Natural killer cell treated with Interleukin-12 subunit alpha and Interleukin-12 subunit beta and Interleukin-15 and Interleukin-18, amount 100 ng/mL, for 72 hours (primary cell): ENCODE data around the gene RTEL1. TPM values are rescaled to one million over a fixed set of nuclear protein-coding genes. Genes with fewer than 3 reads are reported as not detected.
A peak's percentile ranks its signal among the peaks of the same experiment; 100 is the strongest.
"Not testable (repeated sequence)": the region's sequence is repeated elsewhere in the genome, so short reads cannot be mapped to it uniquely, and the experiment has no call there.

Source experiments
- ATAC-seq, 2 donors: fragments of 150-1000 bp; cut with Tn5 transposase in 1 of 2; sonication (Bioruptor Pico), chemical (Tn5 transposase) in 1 of 2; 2 replicates each; pipeline ENCODE4 v1.10.0; 2021
- DNase-seq: peaks from one replicate; pipeline ENCODE4 v3.0.0; 2022; ENCODE audit warnings: low spot score
- H3K27ac Mint-ChIP-seq, 2 donors: 1 replicate in 1 of 2; 2 replicates in 1 of 2; pipeline ENCODE4 v1.8.0; 2022; ENCODE audit warnings: mixed read lengths in 2 of 2, mild to moderate bottlenecking in 1 of 2, moderate library complexity in 1 of 2
- H3K27me3 Mint-ChIP-seq, 2 donors: 1 replicate in 1 of 2; 2 replicates in 1 of 2; pipeline ENCODE4 v1.8.0; 2022; ENCODE audit warnings: mixed read lengths in 2 of 2
- H3K36me3 Mint-ChIP-seq: one replicate; pipeline ENCODE4 v1.8.0; 2022; ENCODE audit warnings: mixed read lengths
- H3K4me1 Mint-ChIP-seq, 2 donors: 1 replicate in 1 of 2; 2 replicates in 1 of 2; pipeline ENCODE4 v1.8.0; 2022; ENCODE audit warnings: low read depth in 2 of 2, mixed read lengths in 2 of 2, mild to moderate bottlenecking in 1 of 2
- H3K4me3 Mint-ChIP-seq: one replicate; pipeline ENCODE4 v1.8.0; 2022; ENCODE audit warnings: mixed read lengths
- H3K9me3 Mint-ChIP-seq: 2 replicates; pipeline ENCODE4 v1.8.0; 2022; ENCODE audit warnings: mixed read lengths
- total RNA-seq, 2 donors: library from RNA; stranded (reverse); gene quantifications; one replicate each; pipeline ENCODE4 v1.2.3, GENCODE V29; 2022

Gene RTEL1
- total RNA-seq, 2 donors from 2014 or later: 32.3 to 76.9 TPM

GRCh38 chr20:63704749-63705117 is 46.6 kb downstream of the RTEL1 start:
- Mint-ChIP-seq H3K4me3 (peak overlapping the region; percentile 20), H3K27ac (peak overlapping the region in 1 of 2 donors; percentile 41), H3K36me3 (no peaks in the 10 kb centered on the region), H3K9me3 (no peaks in the 10 kb centered on the region), H3K4me1 (peaks cover 18 to 19% of the 10 kb centered on the region in 2 donors), H3K27me3 (no peaks in the 10 kb centered on the region)
- no peak for ATAC-seq
- no peak for DNase-seq

DNA sequence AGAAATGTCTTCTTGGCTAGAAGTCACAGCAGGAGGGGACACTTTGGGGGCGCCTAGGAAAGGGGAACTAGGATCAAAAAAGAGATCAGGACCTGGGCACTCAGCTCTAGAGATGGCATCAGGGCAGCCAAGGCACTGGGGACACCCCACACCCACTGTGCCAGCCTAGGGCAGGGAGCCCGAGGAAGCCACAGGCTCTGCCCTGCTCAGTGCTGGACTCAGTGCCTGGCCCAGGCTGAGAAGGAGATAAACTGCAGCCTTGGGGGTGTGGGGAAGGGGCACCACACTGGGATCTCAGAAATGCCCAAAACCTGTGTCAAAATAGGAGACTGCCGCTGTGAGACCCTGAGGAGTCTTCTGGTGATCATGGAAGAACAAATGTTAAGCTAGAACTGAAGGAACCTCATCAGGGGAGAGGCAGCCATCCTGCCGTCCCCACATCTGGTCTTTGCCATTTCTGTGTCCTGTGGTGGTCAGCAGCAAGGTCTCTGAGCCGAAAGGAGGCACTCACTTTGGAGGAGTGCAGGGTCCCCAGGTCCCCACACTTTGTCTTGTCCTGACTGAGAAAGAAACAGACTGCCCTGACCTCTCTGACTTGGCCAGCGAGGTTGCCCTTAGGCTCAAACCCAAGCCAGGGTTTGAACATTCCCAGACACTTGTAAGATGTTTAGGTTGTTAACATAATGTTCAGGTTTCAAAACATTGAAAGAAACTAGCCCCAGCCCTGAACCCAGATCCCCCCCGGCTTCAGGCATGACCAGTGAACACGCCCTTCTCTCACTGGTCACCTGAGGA is 47.3 kb downstream of the RTEL1 start:
- Mint-ChIP-seq H3K4me3 (peak overlapping the region; percentile 45), H3K9me3 (no peaks in the 10 kb centered on the region), H3K36me3 (peaks cover under 1% of the 10 kb centered on the region), H3K4me1 (peaks cover 20 to 21% of the 10 kb centered on the region in 2 donors), H3K27me3 (no peaks in the 10 kb centered on the region), H3K27ac (peak overlapping the region in 1 of 2 donors; percentile 41)
- DNase-seq (no peak), ATAC-seq (no peak)

DNA sequence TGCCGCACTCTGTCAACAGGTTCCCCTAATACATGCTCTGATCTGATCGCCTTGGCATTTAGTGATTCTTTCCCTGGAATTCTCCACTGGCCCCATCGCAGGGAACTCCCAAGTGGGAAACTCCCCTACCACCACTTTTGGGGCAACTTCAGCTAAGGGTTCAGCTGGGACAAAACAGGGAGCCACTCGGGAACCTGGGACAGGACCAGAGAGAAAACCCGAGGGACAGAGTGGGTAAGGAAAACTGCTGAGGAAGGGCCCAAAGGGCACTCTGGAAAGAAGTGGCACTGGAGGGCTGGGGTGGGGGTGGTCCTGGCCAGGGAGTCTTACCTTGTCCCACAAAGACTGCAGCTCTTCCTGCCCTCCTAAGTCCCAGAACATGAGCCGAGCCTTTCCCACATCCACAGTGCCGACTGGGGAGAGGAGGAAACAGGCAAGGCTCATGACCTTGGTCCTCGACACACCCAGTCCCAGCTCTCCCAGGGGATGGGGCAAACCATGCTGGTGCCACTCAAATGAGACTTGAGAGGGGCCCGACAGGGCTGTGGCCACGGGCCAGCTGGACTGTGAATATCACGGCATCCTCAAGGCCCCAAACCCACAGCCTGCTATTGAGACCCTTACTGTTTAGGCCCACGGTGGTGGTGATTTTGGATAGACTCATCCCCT is 48.0 kb downstream of the RTEL1 start:
- Mint-ChIP-seq H3K4me3 (peak overlapping the region; percentile 89), H3K27ac (peak overlapping the region; percentile 62 to 83), H3K36me3 (peaks cover 7% of the 10 kb centered on the region), H3K27me3 (no peaks in the 10 kb centered on the region), H3K9me3 (no peaks in the 10 kb centered on the region), H3K4me1 (peaks cover 28 to 29% of the 10 kb centered on the region in 2 donors)
- DNase-seq (no peak), ATAC-seq (no peak)

DNA sequence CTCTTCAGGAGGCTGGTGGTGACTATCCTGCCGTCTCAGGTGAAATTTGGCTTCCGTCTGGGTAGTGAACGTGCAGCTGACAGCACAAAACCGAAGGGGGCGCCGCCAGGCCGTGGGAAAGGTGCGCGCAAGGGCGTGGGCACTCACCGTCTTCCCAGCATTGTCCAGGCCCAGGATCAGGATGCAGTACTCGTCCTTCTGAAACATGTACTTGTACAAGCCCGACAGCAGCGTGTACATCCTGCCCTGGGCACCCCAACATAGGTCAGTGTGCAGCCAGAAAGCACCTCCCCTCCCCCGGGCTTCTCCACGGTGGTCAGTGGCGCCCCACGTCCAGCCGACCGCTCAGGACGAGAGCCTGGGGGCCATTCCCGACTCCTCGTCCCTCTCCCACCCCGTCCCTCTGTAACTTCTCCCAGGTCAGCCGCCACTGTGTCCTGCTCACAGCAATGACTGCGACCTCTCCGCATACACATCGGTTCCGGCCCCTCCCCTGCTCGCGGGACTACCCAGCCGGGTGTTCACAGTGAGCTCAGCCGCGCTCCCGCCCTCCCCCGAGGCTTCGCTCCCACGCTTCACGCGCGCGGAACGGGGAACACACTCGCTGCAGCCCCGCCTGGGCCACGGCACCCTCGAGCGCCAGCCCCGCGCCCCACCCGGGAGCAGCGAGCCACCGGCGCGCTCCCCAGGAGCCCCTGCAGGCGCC is 48.9 kb downstream of the RTEL1 start:
- no peak for DNase-seq
- ATAC-seq: peak; percentile 67 to 69
- Mint-ChIP-seq H3K4me3 (peak overlapping the region; percentile 89), H3K9me3 (no peaks in the 10 kb centered on the region), H3K27ac (peak overlapping the region; percentile 62 to 83), H3K36me3 (peaks cover 10% of the 10 kb centered on the region), H3K27me3 (no peaks in the 10 kb centered on the region), H3K4me1 (peaks cover 29 to 34% of the 10 kb centered on the region in 2 donors)

- H3K4me3 Mint-ChIP-seq: peak within 1 kb of the TSS; percentile 90
- H3K4me1 Mint-ChIP-seq: peaks cover 35% of the 10 kb centered on the region in 2 donors
- H3K36me3 Mint-ChIP-seq: peaks cover 17% of the 10 kb centered on the region
- ATAC-seq (peak; percentile 95 to 97), DNase-seq (peak; percentile 94)
- H3K27me3 Mint-ChIP-seq: no peaks in the 10 kb centered on the region
- H3K9me3 Mint-ChIP-seq: peaks cover 3% of the 10 kb centered on the region
- peak within 1 kb of the TSS; percentile 64 to 83 for H3K27ac Mint-ChIP-seq
These were observed 49.6 kb downstream of the RTEL1 start, which contains the start of the genes ARFRP1 and ZGPAT for GRCh38 chr20:63707558-63708300. Gene ARFRP1, minus strand, starts transcription at chr20:63707976. Its CDS starts 885 bp downstream, at chr20:63707091. Gene ZGPAT, plus strand, starts transcription at chr20:63708039. Its CDS starts 542 bp downstream, at chr20:63708581.

GRCh38 chr20:63708301-63709148 is 50.4 kb downstream of the RTEL1 start:
- Mint-ChIP-seq H3K36me3 (peaks cover 19% of the 10 kb centered on the region), H3K4me1 (peaks cover 35% of the 10 kb centered on the region in 2 donors)

GRCh38 chr20:63709149-63709527 is 51.0 kb downstream of the RTEL1 start:
- Mint-ChIP-seq H3K4me1 (peaks cover 35% of the 10 kb centered on the region in 2 donors), H3K27ac (peak overlapping the region; percentile 64 to 66), H3K36me3 (peaks cover 19% of the 10 kb centered on the region), H3K27me3 (no peaks in the 10 kb centered on the region), H3K9me3 (peaks cover 3% of the 10 kb centered on the region), H3K4me3 (peak overlapping the region; percentile 90)
- ATAC-seq: no peak
- DNase-seq: peak; percentile 47

More at GRCh38 chr20:63708301-63709148, 50.4 kb downstream of the RTEL1 start:
- ATAC-seq (peak; percentile 1 to 18), DNase-seq (no peak)
- H3K27me3 Mint-ChIP-seq: no peaks in the 10 kb centered on the region
- H3K27ac Mint-ChIP-seq: peak overlapping the region; percentile 64 to 66
- H3K4me3 Mint-ChIP-seq: peak overlapping the region; percentile 90
- peaks cover 3% of the 10 kb centered on the region for H3K9me3 Mint-ChIP-seq

DNA sequence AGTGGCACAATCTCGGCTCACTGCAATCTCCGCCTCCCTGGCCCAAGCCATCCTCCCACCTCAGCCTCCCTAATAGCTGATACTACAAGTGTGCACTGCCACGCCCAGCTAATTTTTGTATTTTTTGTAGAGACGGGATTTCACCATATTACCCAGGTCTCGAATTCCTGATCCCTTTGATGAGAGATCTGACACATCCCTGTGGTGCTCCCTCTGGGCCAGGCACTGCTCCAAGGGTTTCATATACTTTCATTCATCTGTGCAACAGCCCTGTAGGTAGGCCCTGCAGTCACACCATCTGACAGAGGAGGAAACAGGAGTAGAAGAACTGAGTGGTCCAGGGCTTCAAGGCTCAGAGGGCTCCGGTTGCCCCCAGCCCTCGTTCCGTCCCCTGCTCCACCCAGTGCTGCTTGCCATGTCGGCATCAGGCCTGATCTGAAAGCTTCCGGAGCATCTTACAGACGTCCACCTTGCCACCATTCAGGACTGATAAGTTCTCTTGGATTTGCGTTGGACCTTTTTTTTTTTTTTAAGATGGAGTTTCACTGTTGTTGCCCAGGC is 53.1 kb downstream of the RTEL1 start:
- Mint-ChIP-seq H3K27ac (peak overlapping the region in 1 of 2 donors; percentile 30), H3K4me1 (peaks cover 33 to 36% of the 10 kb centered on the region in 2 donors), H3K9me3 (peaks cover 3% of the 10 kb centered on the region), H3K27me3 (no peaks in the 10 kb centered on the region), H3K4me3 (peak overlapping the region; percentile 29), H3K36me3 (peaks cover 25% of the 10 kb centered on the region)
- DNase-seq: no peak
- no peak for ATAC-seq

- peaks cover 25% of the 10 kb centered on the region for H3K36me3 Mint-ChIP-seq
- ATAC-seq: no peak
- peak overlapping the region in 1 of 2 donors; percentile 15 for H3K27ac Mint-ChIP-seq
- H3K27me3 Mint-ChIP-seq: no peaks in the 10 kb centered on the region
- peaks cover 33 to 37% of the 10 kb centered on the region in 2 donors for H3K4me1 Mint-ChIP-seq
- H3K9me3 Mint-ChIP-seq: peaks cover 3% of the 10 kb centered on the region
- no peak overlapping the region for H3K4me3 Mint-ChIP-seq
- DNase-seq: no peak
These were observed 54.1 kb downstream of the RTEL1 start for GRCh38 chr20:63712191-63712590.

DNA sequence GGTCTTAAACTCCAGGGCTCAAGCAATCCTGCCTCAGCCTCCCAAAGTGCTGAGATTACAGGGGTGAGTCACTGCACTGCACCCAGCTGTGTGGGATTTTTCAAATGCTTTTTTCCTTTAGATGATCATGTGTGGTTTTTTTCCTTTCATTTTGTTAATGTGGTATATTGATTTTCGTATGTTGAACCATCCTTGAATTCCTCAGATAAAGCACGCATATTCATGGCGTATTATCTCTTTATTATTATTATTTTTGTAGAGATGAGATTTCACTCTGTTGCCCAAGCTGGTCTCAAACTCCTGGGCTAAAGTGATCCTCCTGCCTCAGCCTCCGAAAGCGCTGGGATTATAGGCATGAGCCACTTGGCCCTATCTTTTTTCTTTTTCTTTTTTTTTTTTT is 56.7 kb downstream of the RTEL1 start:
- Mint-ChIP-seq H3K9me3 (peaks cover 5% of the 10 kb centered on the region), H3K4me1 (peaks cover 31 to 39% of the 10 kb centered on the region in 2 donors), H3K27me3 (no peaks in the 10 kb centered on the region), H3K4me3 (no peak overlapping the region), H3K36me3 (peaks cover 39% of the 10 kb centered on the region), H3K27ac (no peak overlapping the region)
- no peak for DNase-seq
- no peak for ATAC-seq

DNA sequence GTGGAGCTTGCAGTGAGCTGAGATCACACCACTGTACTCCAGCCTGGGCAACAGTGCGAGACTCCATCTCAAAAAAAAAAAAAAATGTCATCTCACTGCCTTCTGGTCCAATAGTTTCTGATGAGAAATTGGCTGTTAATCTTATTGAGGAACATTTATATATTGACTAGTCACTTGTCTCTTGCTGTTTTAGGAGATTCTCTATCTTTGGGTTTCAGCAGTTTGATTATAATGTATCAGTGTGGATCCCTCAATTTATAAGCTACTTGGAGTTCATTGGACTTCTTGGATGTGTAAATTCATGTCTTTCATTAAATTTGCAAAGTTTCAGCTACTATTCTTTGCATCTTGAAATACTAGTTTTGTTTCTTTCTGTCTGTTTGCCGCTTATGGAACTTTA is 60.9 kb downstream of the RTEL1 start:
- DNase-seq (no peak), ATAC-seq (no peak)
- Mint-ChIP-seq H3K36me3 (peaks cover 20% of the 10 kb centered on the region), H3K4me1 (peaks cover 14 to 27% of the 10 kb centered on the region in 2 donors), H3K27ac (no peak overlapping the region), H3K4me3 (no peak overlapping the region), H3K27me3 (no peaks in the 10 kb centered on the region), H3K9me3 (peaks cover 3% of the 10 kb centered on the region)

DNA sequence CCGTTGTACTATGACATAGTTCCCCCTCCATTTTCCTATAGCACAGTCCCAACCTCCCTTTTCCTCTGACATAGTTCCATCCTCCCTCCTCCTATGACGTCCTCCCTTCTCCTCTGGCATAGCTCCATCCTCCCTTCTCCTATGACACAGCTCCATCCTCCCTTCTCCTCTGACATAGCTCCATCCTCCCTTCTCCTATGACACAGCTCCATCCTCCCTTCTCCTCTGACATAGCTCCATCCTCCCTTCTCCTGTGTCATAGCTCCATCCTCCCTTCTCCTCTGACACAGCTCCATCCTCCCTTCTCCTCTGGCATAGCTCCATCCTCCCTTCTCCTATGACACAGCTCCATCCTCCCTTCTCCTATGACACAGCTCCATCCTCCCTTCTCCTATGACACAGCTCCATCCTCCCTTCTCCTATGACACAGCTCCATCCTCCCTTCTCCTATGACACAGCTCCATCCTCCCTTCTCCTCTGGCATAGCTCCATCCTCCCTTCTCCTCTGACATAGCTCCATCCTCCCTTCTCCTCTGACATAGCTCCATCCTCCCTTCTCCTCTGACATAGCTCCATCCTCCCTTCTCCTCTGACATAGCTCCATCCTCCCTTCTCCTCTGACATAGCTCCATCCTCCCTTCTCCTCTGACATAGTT is 65.0 kb downstream of the RTEL1 start:
- DNase-seq, H3K4me3 Mint-ChIP-seq, ATAC-seq, H3K9me3 Mint-ChIP-seq, H3K27ac Mint-ChIP-seq, H3K27me3 Mint-ChIP-seq: not testable (repeated sequence)
- peaks cover 15 to 19% of the 10 kb centered on the region in 2 donors for H3K4me1 Mint-ChIP-seq
- H3K36me3 Mint-ChIP-seq: peaks cover 19% of the 10 kb centered on the region
